RPMI8226 (cell line): ENCODE data around the gene KCNK4.

Source experiments
- DNase-seq: peaks from one replicate; pipeline ENCODE4 v3.0.0-alpha.2; 2015

KCNK4 gene

DNA sequence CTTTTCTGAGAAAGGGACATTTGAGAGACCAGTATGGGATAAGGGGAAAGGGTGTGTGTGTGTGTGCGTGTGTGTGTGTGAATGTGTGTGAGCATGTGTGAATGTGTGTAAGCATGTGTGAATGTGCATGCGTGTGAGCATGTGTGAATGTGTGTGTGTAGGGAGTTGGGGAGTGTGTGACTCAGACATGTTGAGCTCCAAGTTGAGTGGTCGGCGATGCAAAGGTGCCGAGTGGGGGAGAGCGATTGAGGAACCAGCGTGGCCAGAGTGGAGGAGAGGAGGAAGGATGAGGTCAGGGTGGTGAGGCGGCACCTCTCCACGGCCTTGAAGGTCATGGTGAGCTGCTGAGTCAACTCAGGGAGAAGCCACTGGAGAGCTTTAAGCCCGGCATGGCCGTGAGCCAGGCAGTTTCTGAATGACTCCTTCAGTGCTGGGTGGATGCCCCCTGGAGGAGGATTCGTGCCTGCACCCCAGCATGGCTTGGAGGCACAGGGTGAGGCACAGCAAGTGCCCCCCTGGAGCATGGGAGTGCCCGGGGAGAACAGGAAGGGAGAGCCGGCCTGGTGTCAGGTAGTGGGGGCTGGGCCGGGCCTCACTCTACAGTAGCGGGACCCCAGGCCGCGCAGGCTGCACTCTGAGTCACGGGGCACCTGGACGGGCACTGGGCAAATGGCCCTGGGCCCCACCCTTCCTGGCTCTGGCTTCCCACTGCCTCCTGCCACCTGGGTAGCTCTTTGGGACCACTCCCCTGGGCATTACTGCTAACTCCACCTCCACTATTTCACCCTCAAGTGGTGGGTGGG lies 40.7 kb downstream of the KCNK4 start:
- DNase-seq: peak; percentile 99

DNA sequence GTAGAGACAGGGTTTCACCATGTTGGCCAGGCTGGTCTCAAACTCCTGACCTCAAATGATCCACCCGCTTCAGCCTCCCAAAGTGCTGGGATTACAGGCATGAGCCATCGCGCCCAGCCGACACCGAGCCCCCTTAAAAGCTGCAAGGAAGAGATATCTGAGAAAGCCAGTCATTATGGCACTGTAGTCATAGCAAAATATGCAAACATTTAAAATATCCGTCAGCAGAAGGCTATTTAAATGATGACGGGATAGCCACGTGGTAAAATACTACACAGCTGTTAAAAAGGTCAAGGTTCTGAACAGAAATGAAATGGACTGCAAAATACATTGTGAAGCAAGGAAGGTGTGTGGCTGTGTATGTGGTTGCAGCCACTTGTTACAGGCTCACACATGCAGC lies 42.5 kb downstream of the KCNK4 start:
- peak; percentile 3 for DNase-seq

- DNase-seq: peak; percentile 54
Observed at GRCh38 chr11:64334764-64335735, 43.9 kb downstream of the KCNK4 start.

GRCh38 chr11:64337538-64338249 lies 46.6 kb downstream of the KCNK4 start:
- DNase-seq: no peak

DNA sequence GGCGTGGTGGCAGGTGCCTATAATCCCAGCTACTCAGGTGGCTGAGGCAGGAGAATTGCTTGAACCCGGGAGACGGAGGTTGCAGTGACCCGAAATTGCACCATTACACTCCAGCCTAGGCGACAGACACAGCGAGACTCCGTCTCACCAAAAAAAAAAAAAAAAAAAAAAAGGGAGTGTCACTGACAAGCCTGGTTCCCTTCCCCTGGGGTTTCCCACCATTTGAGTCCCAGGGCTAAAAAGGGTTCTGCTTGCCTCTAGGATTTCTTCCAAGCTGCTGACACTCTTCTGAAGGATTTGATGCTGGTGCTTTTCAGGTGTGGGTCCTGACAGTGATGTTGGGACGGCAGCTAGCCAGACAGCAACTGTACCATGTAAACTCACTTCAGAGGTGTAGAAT lies 47.6 kb downstream of the KCNK4 start:
- DNase-seq: no peak

- no peak for DNase-seq
Observed at GRCh38 chr11:64339286-64339685, 48.2 kb downstream of the KCNK4 start.

DNA sequence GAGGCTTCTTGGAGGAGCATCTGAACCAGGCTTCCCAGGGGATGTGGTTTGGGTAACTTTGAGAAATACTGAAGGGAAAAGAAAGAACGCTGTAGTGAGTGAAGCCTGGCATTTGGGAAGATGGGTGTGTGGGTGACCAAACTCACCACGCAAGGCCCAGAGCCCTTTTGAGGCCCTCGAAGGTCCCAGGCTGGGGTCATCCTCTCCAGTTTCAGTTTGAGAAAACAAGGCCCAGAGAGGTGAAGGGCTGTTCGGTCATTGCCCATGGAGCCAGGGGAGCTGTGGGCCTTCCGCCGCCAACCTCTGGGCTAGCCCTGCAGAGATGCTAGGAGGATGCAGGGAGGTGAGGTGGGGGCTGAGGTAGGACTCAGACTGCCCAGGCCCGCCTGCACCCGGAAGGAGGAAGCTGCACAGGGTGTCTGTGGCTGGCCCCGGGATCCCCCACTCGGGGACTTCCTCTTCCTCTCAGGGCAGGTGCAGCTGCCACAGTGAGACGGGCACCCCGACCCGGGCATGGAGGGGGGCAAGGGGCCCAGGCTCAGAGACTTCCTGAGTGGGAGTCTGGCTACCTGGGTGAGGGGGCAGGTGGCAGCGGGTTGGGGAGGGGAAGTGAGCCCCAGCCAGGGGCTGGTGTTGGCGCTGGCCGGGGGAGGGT lies 48.8 kb downstream of the KCNK4 start, which contains the start of gene CCDC88B:
Gene CCDC88B (plus strand): TSS at position 451 of the 655 bp plus-strand sequence. CDS start 63 bp downstream, at position 514.
- peak; percentile 91 for DNase-seq

- DNase-seq: peak; percentile 44
Observed at GRCh38 chr11:64340671-64341335, 49.7 kb downstream of the KCNK4 start.

DNA sequence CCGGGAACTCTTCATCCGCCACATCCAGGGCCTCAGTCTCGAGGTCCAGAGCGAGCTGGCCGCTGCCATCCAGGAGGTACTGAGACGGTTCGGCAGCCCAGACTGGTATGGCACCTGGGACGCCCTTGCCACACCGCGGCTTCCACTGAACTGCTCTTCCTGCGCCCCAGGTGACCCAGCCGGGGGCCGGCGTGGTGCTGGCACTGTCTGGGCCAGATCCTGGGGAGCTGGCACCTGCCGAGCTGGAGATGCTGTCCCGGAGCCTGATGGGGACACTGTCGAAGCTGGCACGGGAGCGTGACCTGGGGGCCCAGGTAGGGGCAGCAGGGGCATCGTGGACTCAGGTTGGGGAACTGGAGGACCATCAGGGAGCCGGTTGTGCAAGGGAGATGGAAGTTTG lies 50.3 kb downstream of the KCNK4 start:
- no peak for DNase-seq

DNA sequence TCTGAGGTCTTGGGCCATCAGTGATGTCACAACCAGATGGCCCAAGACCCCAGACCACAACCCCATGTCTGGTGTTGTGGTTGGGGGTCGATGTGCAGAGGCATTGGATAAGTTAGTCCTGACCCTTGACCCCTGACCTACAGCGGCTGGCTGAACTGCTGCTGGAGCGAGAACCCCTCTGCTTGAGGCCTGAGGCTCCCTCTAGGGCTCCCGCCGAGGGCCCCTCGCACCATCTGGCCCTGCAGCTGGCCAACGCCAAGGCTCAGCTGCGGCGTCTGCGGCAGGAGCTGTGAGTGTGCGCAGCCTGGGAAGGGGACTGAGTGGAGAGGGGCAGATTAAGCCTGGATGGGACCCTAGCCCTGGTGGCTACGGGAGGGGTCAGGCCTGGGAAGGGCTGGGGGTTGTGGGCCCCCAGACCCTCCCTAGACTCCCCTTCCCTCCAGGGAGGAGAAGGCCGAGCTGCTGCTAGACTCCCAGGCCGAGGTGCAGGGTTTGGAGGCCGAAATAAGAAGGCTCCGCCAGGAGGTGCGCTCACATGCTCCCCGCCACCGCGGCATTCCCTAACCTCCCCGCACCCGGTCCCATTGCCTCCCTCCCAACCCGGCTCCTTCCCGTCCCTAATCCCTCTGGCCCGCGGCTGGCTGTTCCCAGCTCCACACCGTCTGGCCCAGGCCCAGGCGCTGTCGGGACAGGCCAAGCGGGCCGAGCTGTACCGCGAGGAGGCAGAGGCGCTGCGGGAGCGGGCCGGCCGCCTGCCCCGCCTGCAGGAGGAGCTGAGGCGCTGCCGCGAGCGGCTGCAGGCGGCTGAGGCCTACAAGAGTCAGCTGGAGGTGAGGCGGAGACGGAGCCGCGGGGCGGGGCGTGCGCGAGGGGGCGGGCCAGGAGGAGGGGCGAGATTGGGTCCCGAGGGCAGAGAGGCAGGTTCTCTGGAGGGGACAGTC lies 51.0 kb downstream of the KCNK4 start:
- peak; percentile 78 for DNase-seq

GRCh38 chr11:64342869-64343745 lies 52.0 kb downstream of the KCNK4 start:
- no peak for DNase-seq

DNA sequence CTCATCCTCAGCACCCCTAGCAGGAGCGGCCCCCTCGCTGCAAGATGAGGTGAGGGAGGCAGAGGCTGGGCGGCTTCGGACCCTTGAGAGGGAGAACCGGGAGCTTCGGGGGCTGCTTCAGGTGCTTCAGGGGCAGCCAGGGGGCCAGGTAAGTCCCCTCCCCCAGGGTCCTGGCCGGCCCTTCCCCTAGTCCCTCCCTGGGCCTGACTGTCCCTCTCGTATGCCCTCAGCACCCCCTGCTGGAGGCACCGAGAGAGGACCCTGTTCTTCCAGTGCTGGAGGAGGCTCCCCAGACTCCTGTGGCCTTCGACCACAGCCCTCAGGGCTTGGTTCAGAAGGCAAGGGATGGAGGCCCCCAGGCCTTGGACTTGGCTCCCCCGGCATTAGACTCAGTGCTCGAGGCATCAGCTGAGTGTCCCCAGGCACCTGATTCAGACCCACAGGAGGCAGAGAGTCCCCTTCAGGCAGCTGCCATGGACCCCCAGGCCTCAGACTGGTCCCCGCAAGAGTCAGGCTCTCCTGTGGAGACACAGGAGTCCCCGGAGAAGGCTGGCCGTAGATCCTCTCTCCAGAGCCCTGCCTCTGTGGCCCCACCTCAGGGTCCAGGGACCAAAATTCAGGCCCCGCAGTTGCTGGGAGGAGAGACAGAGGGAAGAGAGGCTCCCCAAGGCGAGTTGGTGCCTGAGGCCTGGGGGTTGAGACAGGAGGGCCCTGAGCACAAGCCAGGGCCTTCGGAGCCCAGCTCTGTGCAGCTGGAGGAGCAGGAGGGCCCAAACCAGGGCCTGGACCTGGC lies 52.9 kb downstream of the KCNK4 start:
- DNase-seq: peak; percentile 38

DNA sequence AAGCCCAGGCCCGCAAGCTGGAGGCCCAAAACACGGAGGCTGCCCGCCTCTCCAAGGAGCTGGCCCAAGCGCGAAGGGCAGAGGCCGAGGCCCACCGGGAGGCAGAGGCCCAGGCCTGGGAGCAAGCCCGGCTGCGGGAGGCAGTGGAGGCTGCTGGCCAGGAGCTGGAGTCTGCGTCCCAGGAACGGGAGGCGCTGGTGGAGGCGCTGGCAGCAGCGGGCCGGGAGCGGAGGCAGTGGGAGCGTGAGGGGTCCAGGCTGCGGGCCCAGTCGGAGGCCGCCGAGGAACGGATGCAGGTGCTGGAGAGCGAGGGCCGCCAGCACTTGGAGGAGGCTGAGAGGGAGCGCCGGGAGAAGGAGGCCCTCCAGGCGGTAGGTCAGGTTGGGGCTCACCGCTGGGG lies 53.7 kb downstream of the KCNK4 start:
- no peak for DNase-seq

GRCh38 chr11:64347193-64347867 lies 56.2 kb downstream of the KCNK4 start:
- no peak for DNase-seq

- no peak for DNase-seq
Observed at GRCh38 chr11:64348383-64349024, 57.4 kb downstream of the KCNK4 start.

GRCh38 chr11:64349025-64349387 lies 57.9 kb downstream of the KCNK4 start:
- no peak for DNase-seq

GRCh38 chr11:64349404-64349803 lies 58.3 kb downstream of the KCNK4 start:
- DNase-seq: no peak
